Body of pancreas (tissue), 4 donors: Measurements from ENCODE around the gene ACSL5. TPM values are rescaled to one million over a fixed set of nuclear protein-coding genes. Genes with fewer than 3 reads are reported as not detected.

Experiments used
- ATAC-seq: fragments of 150-250 bp; one replicate; pipeline ENCODE4 v1.9.1; 2016
- DNase-seq, 4 donors: peaks; one replicate each; pipeline ENCODE4 v3.0.0-alpha.2; 2019
- H3K27ac ChIP-seq, 4 donors: fragments of 200-600 bp; sonication (generic); 1 replicate in 3 of 4; 2 replicates in 1 of 4; pipeline versions ENCODE4 v1.5.1 to v1.6.1; 2016 to 2019; ENCODE audit warnings: mild to moderate bottlenecking in 1 of 4, mixed read lengths in 1 of 4, moderate library complexity in 1 of 4
- H3K27me3 ChIP-seq, 2 donors: fragments of 200-600 bp; sonication (generic); one replicate each; pipeline ENCODE4 v1.6.0; 2016; ENCODE audit warnings: mild to moderate bottlenecking in 1 of 2
- H3K36me3 ChIP-seq, 2 donors: fragments of 200-600 bp; sonication (generic); replicated peaks in 1 of 2; 2 replicates each; pipeline ENCODE4 v1.5.1; 2016; ENCODE audit warnings: low read depth in 2 of 2; ENCODE audit not compliant: insufficient read depth in 1 of 2
- H3K4me1 ChIP-seq: fragments of 200-600 bp; sonication (generic); one replicate; pipeline ENCODE4 v1.6.0; 2016
- H3K4me3 ChIP-seq, 2 donors: fragments of 200-600 bp; sonication (generic); 1 replicate in 1 of 2; 2 replicates in 1 of 2; pipeline ENCODE4 v1.5.1; 2016 to 2019
- H3K9me3 ChIP-seq, 3 donors: fragments of 200-600 bp; sonication (generic); 1 replicate in 2 of 3; 2 replicates in 1 of 3; pipeline ENCODE4 v1.5.1; 2016
- POLR2A ChIP-seq, 3 donors: fragments of 450-650 bp; IDR thresholded peaks; one replicate each; pipeline ENCODE4 v1.6.1; 2016; ENCODE audit warnings: antibody characterized with exemption in 3 of 3, mild to moderate bottlenecking in 2 of 3
- WGBS, 2 donors: methylation state at CpG; one replicate each; pipeline ENCODE4 v1.1.5; 2017; 5-methylcytosine and 5-hydroxymethylcytosine counted together
- intact Hi-C: fragments of 100-400 bp; cut with DNase I; formaldehyde crosslinking; loops from one replicate; pipeline ENCODE4 v1.15.1; 2023
- total RNA-seq, 2 donors: library from RNA; depleted of rRNA; stranded (reverse); fragments of >200 nt; gene quantifications; one replicate each; pipeline ENCODE4 v1.1.0, GENCODE V29; 2016
- TF ChIP-seq, protein P1 (sequence below), 7 experiments: fragments of 450-650 bp in 4 of 7; fragments of 200-600 bp in 3 of 7; sonication (generic) in 3 of 7; IDR thresholded peaks; one replicate each; pipeline ENCODE4 v1.5.1; 2016 to 2019; ENCODE audit warnings: antibody characterized with exemption in 7 of 7

ACSL5 gene
- total RNA-seq, 2 donors from 2014 or later: 7.3 to 9.6 TPM

- intact Hi-C loops: no loop called here
- no peak for TF ChIP-seq POLR2A (IDR thresholded peaks at IDR 0.05)
- TF ChIP-seq, protein P1, sequence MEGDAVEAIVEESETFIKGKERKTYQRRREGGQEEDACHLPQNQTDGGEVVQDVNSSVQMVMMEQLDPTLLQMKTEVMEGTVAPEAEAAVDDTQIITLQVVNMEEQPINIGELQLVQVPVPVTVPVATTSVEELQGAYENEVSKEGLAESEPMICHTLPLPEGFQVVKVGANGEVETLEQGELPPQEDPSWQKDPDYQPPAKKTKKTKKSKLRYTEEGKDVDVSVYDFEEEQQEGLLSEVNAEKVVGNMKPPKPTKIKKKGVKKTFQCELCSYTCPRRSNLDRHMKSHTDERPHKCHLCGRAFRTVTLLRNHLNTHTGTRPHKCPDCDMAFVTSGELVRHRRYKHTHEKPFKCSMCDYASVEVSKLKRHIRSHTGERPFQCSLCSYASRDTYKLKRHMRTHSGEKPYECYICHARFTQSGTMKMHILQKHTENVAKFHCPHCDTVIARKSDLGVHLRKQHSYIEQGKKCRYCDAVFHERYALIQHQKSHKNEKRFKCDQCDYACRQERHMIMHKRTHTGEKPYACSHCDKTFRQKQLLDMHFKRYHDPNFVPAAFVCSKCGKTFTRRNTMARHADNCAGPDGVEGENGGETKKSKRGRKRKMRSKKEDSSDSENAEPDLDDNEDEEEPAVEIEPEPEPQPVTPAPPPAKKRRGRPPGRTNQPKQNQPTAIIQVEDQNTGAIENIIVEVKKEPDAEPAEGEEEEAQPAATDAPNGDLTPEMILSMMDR (IDR thresholded peaks at IDR 0.05): no peak
- no peak overlapping the region for H3K4me3 ChIP-seq
- no peak for ATAC-seq
- H3K9me3 ChIP-seq: no peaks in the 10 kb centered on the region
- 62% methylated on average over 12 of the region's 12 CpGs for WGBS, 2 donors
- no peaks in the 10 kb centered on the region for H3K36me3 ChIP-seq
- H3K4me1 ChIP-seq: no peaks in the 10 kb centered on the region
- no peak for DNase-seq
- no peak overlapping the region for H3K27ac ChIP-seq
- no peaks in the 10 kb centered on the region for H3K27me3 ChIP-seq
These were observed 25.9 kb upstream of the ACSL5 start for GRCh38 chr10:112347709-112348671.

- Histone ChIP-seq H3K4me3 (no peak overlapping the region), H3K27me3 (no peaks in the 10 kb centered on the region), H3K27ac (no peak overlapping the region), H3K36me3 (no peaks in the 10 kb centered on the region), H3K4me1 (no peaks in the 10 kb centered on the region), H3K9me3 (no peaks in the 10 kb centered on the region)
- TF ChIP-seq, protein P1 (IDR thresholded peaks at IDR 0.05): no peak
- TF ChIP-seq POLR2A (IDR thresholded peaks at IDR 0.05): no peak
- WGBS, 2 donors: 60 to 74% methylated on average over 1 of the region's 1 CpG
- intact Hi-C loops: no loop called here
- no peak for ATAC-seq
- DNase-seq: no peak
These were observed 25.2 kb upstream of the ACSL5 start for GRCh38 chr10:112348759-112349158.

- Histone ChIP-seq H3K27ac (no peak overlapping the region), H3K4me1 (no peaks in the 10 kb centered on the region), H3K9me3 (no peaks in the 10 kb centered on the region), H3K27me3 (no peaks in the 10 kb centered on the region), H3K36me3 (no peaks in the 10 kb centered on the region), H3K4me3 (no peak overlapping the region)
- ATAC-seq (no peak), DNase-seq (no peak)
- WGBS, 2 donors: 84 to 90% methylated on average over 31 to 42 of the region's 46 CpGs
- intact Hi-C loops: no loop called here
- TF ChIP-seq POLR2A (IDR thresholded peaks at IDR 0.05): no peak
- TF ChIP-seq, protein P1 (IDR thresholded peaks at IDR 0.05): no peak
These were observed 24.3 kb upstream of the ACSL5 start for GRCh38 chr10:112349521-112350085.

DNA sequence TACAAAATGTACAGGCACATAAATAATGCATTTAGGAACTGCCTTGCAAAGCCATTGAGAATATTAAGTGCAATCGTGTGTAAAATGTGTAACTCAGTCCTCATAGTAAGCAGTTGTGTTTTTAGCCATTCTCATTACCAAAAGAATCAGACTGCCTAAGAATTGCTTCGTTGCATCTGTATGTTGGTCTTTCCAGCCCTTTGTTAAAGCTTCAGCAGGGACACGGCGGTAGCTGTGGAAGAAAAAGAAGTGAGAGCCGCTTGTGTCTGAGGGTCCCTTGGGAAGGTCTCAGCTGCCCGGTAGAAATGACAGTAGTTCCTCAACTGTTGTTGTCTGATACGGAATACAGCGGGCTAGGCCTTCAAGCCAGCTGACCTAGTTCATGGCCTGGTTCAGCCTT lies 22.8 kb upstream of the ACSL5 start:
- no peak overlapping the region for H3K27ac ChIP-seq
- WGBS, 2 donors: 83 to 88% methylated on average over 8 of the region's 8 CpGs
- H3K27me3 ChIP-seq: no peaks in the 10 kb centered on the region
- TF ChIP-seq POLR2A (IDR thresholded peaks at IDR 0.05): no peak
- TF ChIP-seq, protein P1 (IDR thresholded peaks at IDR 0.05): no peak
- no peak for DNase-seq
- ATAC-seq: no peak
- no peak overlapping the region for H3K4me3 ChIP-seq
- no peaks in the 10 kb centered on the region for H3K36me3 ChIP-seq
- no peaks in the 10 kb centered on the region for H3K9me3 ChIP-seq
- no peaks in the 10 kb centered on the region for H3K4me1 ChIP-seq
- intact Hi-C loops: no loop called here
